Fibroblast of pulmonary artery (primary cell): ENCODE measurements around the gene SMARCE1.
A peak's percentile ranks its signal among the peaks of the same experiment; 100 is the strongest.
"Not testable (repeated sequence)": the region's sequence is repeated elsewhere in the genome, so short reads cannot be mapped to it uniquely, and the experiment has no call there.

ENCODE experiments used
- DNase-seq: peaks from one replicate; pipeline ENCODE4 v3.0.0-alpha.2; 2010; ENCODE audit warnings: low read depth
- H3K4me3 ChIP-seq: replicated peaks from 2 replicates; pipeline ENCODE4 v1.5.1; 2011; ENCODE audit warnings: low read depth, mild to moderate bottlenecking, control low read depth, low read length, moderate library complexity
- TF ChIP-seq, protein P1 (sequence below): IDR thresholded peaks from 2 replicates; pipeline ENCODE4 v1.5.1; 2011; ENCODE audit warnings: mild to moderate bottlenecking, control low read depth, low read length, inconsistent platforms; ENCODE audit errors: missing control alignments

The SMARCE1 gene

DNA sequence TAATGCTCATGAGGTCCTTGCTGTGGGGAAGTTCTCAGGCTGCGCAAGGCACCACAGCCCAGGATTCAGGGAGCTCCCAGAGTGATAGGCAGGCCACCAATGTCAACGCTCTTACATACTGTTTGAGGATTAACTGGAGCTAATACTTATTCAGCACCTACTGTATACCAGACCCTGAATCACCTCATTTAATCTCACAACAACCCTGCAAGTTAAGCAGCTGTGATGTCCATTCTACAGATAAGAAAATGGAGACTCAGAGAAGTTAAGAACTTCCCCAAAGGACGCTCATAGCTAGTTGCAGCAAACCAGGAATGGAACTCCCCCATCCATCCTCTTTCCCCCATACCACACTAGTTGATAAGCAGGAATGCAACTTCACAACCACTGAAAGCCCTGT is 56.9 kb downstream of the SMARCE1 start:
- TF ChIP-seq, protein P1, sequence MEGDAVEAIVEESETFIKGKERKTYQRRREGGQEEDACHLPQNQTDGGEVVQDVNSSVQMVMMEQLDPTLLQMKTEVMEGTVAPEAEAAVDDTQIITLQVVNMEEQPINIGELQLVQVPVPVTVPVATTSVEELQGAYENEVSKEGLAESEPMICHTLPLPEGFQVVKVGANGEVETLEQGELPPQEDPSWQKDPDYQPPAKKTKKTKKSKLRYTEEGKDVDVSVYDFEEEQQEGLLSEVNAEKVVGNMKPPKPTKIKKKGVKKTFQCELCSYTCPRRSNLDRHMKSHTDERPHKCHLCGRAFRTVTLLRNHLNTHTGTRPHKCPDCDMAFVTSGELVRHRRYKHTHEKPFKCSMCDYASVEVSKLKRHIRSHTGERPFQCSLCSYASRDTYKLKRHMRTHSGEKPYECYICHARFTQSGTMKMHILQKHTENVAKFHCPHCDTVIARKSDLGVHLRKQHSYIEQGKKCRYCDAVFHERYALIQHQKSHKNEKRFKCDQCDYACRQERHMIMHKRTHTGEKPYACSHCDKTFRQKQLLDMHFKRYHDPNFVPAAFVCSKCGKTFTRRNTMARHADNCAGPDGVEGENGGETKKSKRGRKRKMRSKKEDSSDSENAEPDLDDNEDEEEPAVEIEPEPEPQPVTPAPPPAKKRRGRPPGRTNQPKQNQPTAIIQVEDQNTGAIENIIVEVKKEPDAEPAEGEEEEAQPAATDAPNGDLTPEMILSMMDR, result no peak
- DNase-seq, result no peak
- H3K4me3 ChIP-seq, result no peak overlapping the region

DNA sequence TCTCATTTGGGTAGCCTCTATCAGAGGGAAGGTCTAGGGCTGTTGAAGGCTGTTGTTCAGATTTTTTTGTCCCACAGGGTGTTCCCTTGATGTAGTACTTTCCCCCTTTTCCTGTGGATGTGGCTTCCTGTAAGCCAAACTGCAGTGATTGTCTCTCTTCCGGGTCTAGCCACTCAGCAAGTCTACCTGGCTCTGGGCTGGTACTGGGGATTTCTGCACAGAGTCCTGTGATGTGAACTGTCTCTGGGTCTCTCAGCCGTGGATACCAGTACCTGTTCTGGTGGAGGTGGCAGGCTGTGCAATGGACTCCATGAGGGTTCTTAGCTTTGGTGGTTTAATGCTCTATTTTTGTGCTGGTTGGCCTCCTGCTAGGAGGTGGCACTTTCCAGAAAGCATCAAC is 59.1 kb downstream of the SMARCE1 start:
- TF ChIP-seq, protein P1, result no peak
- no peak for DNase-seq
- H3K4me3 ChIP-seq, result no peak overlapping the region

DNA sequence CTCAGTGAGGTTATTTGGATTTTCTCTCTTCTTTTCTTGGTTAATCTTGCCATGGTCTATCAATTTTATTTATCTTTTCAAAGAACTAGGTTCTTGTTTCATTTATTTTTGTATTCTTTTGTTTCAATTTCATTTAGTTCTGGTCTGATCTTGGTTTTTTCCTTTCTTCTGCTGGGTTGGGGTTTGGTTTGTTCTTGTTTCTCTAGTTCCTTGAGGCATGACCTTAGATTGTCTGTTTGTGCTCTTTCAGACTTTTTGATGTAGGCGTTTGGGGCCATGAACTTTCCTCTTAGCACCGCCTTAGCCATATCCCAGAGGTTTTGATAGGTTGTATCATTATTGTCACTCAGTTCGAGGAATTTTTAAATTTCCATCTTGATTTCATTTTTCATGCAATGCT is 61.4 kb downstream of the SMARCE1 start:
- DNase-seq, H3K4me3 ChIP-seq: not testable (repeated sequence)

DNA sequence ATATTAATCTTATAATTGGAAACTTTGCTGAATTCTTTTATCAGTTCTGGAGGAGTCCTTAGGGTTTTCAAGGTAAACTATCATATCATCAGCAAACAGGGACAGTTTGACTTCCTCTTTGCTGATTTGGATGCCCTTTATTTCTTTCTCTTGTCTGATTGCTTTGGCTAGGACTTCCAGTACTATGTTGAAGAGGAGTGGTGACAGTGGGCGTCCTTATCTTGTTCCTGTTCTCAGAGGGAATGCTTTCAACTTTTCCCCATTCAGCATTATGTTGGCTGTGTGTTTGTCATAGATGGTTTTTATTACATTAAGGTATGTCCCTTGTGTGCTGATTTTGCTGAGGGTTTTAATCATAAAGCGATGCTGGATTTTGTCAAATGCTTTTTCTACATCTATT is 62.7 kb downstream of the SMARCE1 start:
- not testable (repeated sequence) for H3K4me3 ChIP-seq, DNase-seq

DNA sequence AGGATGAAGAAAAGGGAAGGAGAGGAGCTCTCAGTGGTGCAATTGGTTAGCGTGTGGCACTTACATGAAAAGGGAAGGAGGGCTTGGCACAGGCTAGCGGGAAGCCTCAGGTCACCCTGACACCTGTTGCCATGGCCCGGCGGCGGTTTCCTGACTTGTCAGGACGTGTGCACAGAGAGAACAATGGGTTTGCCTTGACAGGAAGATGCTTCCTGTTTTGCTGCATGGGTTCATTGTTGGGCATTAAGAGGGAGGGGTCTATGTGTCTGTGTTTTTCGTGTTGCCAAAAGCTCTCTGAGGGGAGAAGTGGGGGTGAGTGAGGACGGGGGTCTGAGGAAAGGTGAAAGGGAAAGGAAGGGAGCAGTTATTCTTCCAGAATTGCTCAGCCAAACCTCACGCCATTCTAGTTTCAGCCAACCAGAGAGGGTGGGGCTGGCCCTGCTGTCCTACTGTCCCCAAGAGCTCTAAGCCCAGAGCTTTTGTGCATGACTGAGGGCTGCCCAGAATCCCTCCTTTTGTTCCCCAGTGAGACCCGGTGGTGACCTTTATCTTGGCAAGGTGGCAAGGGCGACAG is 65.2 kb downstream of the SMARCE1 start:
- peak; percentile 29 for DNase-seq
- H3K4me3 ChIP-seq, result no peak overlapping the region
- TF ChIP-seq, protein P1, result no peak

DNA sequence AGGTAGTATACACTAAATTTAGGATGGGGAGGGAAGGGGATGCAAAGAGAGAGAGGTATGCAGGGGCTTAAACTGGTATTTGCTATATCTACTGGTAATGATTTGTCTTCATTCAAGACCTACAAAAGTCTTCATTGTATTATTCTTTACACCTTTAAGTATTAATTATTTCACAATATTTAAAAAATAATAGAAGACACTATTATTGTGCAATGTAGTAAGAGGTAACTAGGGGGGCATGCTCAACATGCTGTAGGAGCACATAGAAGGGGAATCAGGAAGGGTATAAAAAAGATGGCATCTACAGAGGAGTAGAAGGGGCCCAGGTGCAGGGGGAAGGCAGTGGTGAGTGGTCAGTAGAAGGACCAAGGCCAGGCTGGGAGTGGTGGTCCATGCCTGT is 67.5 kb downstream of the SMARCE1 start:
- no peak for DNase-seq
- no peak overlapping the region for H3K4me3 ChIP-seq
- TF ChIP-seq, protein P1, result no peak

DNA sequence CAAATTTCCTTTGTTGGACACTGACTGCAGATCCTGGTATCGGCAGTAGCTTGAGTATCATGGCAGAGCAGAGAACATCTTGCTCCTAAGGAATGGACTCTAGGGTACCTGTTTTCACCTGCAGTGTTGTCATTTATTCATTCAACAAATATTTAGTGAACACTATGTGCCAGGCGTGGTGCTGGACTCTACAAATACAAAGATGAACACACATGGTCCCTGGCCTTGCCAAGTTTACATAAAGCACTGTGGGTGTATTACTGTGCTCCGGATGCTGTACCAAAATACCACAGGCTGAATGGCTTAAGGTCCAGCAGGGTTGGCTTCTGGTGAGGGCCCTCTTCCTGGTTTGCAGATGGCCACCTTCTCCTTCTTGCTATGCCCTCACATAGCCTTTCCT is 68.1 kb downstream of the SMARCE1 start:
- DNase-seq, result no peak
- no peak overlapping the region for H3K4me3 ChIP-seq
- TF ChIP-seq, protein P1, result no peak

DNA sequence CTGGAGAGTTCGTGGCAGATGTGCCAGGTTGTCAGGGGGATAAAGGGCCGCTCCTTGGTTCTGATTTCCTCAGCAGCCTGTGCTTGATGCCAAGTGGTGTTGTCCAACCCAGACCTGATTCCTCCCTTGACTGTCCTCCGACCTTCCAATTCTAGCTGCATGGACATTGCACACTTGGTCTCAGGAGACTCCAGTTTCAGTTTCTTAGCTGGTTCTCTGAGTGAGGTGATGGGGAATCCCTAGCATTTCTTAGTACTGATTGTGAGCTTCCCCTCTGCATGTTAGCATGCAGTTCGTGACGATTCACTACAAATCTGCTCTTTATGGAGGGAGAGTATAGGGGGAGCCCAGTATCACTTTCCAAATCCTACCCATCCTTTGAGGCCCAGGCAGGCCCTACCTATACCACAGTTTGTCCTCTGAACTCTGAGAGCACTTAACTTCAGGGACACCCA is 70.0 kb downstream of the SMARCE1 start:
- H3K4me3 ChIP-seq, result no peak overlapping the region
- TF ChIP-seq, protein P1, result no peak
- no peak for DNase-seq
